ENCODE results near the gene CCNB1IP1.
"Not testable (repeated sequence)": the region's sequence is repeated elsewhere in the genome, so short reads cannot be mapped to it uniquely, and the experiment has no call there.

The CCNB1IP1 gene

GRCh38 chr14:20277409-20277808 lies 55.7 kb downstream of the CCNB1IP1 start:
- no peak for TF ChIP-seq ZFX (IDR thresholded peaks at IDR 0.05)
- TF ChIP-seq, protein P1, sequence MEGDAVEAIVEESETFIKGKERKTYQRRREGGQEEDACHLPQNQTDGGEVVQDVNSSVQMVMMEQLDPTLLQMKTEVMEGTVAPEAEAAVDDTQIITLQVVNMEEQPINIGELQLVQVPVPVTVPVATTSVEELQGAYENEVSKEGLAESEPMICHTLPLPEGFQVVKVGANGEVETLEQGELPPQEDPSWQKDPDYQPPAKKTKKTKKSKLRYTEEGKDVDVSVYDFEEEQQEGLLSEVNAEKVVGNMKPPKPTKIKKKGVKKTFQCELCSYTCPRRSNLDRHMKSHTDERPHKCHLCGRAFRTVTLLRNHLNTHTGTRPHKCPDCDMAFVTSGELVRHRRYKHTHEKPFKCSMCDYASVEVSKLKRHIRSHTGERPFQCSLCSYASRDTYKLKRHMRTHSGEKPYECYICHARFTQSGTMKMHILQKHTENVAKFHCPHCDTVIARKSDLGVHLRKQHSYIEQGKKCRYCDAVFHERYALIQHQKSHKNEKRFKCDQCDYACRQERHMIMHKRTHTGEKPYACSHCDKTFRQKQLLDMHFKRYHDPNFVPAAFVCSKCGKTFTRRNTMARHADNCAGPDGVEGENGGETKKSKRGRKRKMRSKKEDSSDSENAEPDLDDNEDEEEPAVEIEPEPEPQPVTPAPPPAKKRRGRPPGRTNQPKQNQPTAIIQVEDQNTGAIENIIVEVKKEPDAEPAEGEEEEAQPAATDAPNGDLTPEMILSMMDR (conservative IDR thresholded peaks at IDR 0.05) = no peak
- H3K27ac ChIP-seq = no peak overlapping the region

DNA sequence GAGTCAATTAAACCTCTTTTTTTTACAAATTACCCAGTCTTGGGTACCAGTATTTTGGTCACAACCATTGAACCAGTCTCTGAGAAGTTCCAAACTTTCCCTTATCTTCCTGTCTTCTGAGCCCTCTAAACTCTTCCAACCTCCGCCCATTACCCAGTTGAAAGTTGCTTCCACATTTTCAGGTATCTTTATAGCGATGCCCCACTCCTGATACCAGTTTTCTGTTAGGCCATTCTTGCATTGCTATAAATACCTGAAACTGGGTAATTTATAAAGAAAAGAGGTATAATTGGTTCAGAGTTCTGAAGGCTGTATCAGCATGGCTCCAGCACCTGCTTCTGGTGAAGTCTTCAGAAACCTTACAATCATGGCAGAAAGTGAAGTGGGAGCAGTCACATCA lies 59.0 kb downstream of the CCNB1IP1 start:
- TF ChIP-seq, protein P1 (conservative IDR thresholded peaks at IDR 0.05) = no peak
- no peak for TF ChIP-seq ZFX (IDR thresholded peaks at IDR 0.05)

GRCh38 chr14:20264361-20264760 lies 68.7 kb downstream of the CCNB1IP1 start:
- H3K27ac ChIP-seq = not testable (repeated sequence)

More for the DNA sequence above, 59.0 kb downstream of the CCNB1IP1 start:
- H3K27ac ChIP-seq = no peak overlapping the region

DNA sequence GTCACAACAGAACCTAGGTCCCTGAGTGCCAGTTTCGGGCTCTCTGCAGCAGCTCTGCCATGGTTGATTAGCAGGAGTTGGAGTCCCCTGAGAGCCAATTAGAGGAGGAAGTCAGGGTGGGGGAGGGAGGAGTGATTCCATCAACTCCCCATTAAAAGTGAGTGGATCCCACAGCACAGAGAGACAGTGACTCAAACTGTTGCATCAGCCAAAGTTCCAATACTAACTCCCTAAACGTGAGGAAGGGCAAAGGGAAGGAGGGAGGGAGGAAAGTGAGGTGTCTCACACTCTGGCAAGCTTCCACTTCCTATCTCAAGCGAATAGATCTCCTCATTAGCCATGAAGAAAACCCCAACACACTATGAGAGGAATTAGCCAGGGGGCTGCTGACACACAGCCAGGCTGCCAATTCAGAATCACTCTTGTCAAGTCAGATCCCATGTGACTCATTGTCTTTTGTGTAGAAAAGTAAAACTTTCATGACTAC lies 70.4 kb downstream of the CCNB1IP1 start:
- TF ChIP-seq, protein P1 (conservative IDR thresholded peaks at IDR 0.05) = no peak
- TF ChIP-seq ZFX (IDR thresholded peaks at IDR 0.05) = no peak
- H3K27ac ChIP-seq = no peak overlapping the region
